H54 (cell line): ENCODE results near the gene ANKRD18B.
A peak's percentile ranks its signal among the peaks of the same experiment; 100 is the strongest.
"Not testable (repeated sequence)": the region's sequence is repeated elsewhere in the genome, so short reads cannot be mapped to it uniquely, and the experiment has no call there.

Experiments
- DNase-seq: peaks from one replicate; pipeline ENCODE4 v3.0.0; 2011; ENCODE audit warnings: low spot score, mixed read lengths; ENCODE audit not compliant: insufficient read length
- FAIRE-seq: peaks from 3 replicates; lab custom pipeline; 2011; peaks lifted over from hg19 to GRCh38; lab: Jason Lieb, UNC
- POLR2A ChIP-seq: IDR thresholded peaks from 2 replicates; pipeline ENCODE4 v1.6.1; 2011; ENCODE audit warnings: low read depth, mild to moderate bottlenecking, low read length

Gene ANKRD18B

DNA sequence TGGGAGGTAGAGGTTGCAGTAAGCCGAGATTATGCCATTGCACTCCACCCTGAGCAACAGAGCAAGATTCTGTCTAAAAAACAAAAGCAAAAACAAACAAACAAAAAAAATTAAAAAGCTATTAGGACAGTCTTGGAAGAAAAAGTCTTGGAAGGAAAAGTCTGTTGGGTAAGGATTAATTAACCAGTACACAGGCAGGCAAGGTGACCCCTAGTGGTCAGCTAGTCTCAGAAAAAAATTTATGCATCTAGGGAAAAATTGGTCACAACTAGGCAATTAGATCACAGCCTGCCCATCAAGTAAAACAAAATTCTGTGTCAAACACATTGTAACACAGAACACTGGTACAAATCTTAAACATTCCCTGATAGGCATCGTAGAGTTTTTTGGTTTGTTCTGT, 6.7 kb upstream of the ANKRD18B start:
- no peak for DNase-seq

DNA sequence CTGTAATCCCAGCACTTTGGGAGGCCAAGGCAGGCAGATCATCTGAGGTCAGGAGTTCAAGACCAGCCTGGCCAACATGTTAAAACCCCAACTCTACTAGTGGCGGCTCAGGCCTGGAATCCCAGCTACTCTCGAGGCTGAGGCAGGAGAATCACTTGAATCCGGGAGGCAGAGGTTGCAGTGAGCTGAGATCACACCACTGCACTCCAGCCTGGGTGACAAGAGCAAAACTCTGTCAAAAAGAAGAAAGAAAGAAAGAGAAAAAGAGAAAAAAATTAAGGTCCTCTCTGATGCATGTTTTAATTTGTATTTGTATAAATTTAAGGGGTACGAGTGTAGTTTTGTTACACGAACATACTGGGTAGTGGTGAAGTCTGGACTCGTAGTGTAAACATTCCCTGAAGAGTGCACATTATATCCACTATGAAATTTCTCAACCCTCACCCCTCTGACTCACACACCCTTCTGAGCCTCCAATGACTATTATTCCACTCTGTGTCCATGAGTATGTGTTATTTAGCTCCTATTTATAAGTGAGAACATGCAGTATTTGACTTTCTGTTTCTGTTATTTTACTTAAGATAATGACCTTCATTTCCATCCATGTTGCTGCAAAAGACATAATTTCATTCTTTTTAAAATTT, 6.0 kb upstream of the ANKRD18B start:
- peak; percentile 15 for DNase-seq
- peak; percentile 96 for FAIRE-seq

More for the DNA sequence above, 6.7 kb upstream of the ANKRD18B start:
- no peak for TF ChIP-seq POLR2A
- FAIRE-seq = peak; percentile 72

DNA sequence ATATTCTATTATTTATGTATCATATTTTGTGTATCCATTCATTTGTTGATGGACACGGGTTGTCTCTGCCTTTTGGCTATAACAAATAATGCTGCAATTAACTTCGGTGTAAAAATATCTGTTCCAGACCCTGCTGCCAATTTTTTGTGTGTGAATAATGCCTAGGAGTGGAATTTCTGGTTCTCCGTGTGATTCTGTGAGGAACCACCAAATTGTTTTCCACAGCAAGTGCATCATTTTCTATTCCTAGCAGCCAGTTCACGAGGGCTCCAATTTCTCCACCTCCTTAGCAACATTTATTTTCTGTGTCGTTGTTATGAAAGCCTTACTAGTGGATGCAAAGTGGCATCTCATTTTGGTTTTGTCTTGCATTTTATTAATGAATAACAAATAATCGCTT, 2.2 kb upstream of the ANKRD18B start:
- not testable (repeated sequence) for DNase-seq, FAIRE-seq

DNA sequence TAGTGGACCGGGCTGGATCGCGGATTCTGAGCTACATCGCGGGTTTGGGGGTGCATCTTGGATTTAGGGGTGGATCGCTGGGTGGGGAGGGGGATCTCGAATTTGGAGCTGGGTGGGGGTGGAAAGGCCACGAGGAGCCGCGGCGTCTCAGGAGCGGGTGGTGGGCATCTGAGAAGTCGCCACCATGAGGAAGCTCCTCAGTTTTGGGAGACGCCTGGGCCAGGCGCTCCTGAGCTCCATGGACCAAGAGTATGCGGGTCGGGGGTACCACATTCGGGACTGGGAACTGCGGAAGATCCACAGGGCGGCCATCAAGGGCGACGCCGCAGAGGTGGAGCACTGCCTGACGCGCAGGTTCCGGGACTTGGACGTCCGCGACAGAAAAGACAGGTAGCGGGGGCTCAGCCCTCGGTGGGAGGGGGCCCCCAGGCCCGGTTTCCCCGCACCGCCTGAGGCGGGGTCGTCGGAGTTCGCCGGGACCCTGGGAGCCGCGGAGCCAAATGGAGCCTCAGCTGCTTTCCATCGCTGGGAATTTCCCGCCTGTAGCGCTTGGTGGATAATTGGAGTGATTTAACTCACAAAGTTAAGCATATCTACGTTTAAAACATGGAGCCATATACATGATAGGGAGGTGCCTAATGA, 376 bp downstream of the ANKRD18B start:
- DNase-seq = no peak
- FAIRE-seq = no peak
- TF ChIP-seq POLR2A = no peak

DNA sequence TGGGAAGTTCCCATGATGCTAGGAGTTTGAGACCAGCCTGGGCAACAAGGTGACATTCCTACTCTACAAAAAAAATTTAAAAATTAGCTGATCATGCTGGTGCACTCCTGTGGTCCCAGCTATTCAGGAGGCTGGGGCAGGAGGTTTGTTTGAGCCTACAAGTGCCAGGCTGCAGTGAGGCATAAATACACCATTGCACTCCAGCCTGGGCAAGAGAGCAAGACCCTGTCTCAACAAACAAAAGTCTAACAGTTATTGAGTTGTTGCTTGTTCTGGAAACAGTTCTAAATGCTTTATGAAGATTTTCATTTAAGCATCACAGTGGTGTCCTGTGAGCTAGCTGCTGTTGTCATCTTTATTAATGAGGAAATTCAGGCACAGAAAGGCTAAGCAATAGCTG, 4.0 kb downstream of the ANKRD18B start:
- not testable (repeated sequence) for FAIRE-seq, DNase-seq

DNA sequence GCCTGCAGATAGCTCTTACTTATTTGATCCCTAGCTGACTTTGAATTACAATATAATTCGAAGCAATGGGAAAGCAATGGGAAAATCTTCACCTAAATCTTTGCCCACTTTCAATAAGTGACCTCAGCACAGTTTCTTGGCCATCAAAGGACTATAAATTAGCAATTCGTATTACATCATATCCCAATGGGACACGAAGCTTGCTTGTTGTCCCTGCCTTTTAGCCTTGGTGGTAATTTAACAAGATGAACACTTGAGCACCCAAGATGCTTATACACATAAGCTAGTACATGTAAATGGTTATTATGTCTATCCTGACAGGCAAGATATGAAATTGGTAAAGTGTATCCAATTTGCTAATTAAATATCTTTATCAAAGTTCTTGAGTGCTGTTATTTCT, 9.9 kb downstream of the ANKRD18B start:
- peak; percentile 6 for FAIRE-seq
- not testable (repeated sequence) for DNase-seq

DNA sequence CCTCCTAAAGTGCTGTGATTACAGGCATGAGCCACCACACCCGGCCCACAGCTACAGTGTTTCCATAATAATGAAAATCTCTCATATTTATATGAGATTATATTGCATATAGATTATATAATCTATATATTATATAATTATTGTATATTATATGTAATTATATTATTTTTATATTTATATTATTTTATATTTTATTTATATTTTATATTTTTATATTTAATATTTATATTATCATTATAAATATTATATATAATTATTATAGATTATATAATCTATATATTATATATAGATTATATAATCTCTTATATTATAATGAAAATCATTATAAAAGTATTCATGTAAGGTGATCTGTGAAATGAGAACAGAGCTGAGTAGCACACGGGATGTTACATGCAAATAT, 11.5 kb downstream of the ANKRD18B start:
- FAIRE-seq (no peak), DNase-seq (no peak)
- no peak for TF ChIP-seq POLR2A

DNA sequence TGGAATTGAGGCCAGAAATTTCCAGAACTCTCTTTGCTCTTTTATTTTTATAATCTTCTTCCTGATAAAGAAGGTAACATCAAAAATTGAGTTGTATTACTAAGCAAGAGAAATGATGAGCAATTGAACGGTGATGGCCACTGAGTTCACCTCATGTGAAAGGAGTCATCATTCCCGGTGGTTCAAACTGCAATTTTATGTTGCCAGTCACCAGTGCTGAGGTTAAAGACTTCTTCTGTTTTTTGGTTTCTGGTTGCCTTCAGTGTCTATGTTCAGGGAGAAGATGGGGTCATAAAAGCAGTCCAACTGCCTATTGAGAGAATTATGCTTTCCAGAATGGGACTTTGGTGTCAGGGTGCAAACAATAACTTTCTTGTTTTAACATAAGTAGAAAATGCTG, 19.4 kb downstream of the ANKRD18B start:
- DNase-seq, FAIRE-seq: not testable (repeated sequence)

DNA sequence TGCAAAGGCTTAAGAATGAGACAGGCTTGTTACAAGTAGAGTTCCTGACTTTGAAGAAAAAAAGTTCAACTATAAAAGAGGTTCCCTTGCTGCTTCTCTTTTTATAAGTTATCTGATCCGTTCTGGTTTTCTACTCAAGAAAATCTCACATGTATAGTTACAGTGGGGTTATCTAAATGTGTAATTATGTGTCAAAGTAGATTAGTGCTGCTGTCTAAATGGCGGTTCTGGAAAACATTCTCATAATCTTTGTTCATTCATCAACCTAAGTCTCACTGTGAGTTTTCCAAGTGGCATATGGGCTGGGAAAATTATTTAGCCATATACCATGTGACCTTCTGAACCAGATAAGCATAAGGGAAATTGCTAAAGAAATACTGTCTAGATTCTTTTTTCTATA, 21.7 kb downstream of the ANKRD18B start:
- not testable (repeated sequence) for DNase-seq, FAIRE-seq

DNA sequence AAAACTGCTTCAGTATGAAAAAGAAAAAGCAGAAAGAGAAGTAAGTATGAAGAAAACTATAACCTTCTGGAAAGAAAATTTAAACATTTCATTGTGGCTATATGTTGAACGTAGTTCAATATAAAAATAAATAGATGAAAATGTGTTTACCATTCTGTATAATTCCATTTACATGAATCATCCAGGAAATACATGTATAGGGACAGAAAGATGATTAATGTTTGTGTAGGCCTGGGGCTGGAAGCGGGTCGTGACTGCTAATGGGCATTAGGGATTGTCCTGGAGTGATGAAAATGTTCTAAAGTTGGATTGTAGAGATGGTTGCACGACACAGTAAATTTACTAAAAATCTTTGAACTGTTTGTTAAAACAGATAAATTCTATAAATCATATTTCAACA, 24.8 kb downstream of the ANKRD18B start:
- peak; percentile 52 for FAIRE-seq
- not testable (repeated sequence) for DNase-seq

DNA sequence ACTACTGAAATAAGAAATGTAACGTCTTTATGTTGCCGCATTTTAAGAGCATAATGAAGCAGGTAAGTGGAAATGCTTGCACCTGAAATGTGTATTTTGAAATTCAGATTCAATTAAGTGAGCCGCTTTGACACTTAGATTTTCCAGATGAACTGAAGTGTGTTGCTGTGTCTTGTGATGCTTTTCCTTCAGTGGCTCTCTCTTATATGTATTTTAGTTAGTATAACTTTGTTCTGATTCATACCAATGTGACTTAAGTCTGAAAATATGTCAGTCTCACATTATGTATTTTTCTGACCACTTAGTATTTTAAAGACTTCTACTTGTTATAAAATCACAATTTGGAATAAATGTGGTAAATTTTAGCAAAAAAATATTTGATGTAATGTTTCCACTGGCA, 25.4 kb downstream of the ANKRD18B start:
- not testable (repeated sequence) for DNase-seq, FAIRE-seq

DNA sequence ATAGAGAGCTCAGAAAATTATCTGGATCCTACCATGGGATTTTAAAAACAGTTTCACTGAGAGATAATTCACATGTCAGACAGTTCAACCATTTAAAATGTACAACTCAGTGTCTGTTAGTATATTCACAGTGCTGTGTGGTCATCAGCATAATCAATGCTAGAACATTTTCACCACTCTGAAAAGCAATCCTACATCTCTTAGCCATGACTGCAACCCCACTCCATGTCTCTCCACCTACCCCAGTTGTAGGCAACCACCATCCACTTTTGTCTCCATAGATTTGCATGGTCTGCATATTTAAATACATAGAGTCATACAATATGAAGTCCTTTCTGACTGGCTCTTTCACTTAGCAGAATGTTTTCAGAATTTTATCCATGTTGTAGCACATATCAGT, 27.1 kb downstream of the ANKRD18B start:
- FAIRE-seq, DNase-seq: not testable (repeated sequence)

DNA sequence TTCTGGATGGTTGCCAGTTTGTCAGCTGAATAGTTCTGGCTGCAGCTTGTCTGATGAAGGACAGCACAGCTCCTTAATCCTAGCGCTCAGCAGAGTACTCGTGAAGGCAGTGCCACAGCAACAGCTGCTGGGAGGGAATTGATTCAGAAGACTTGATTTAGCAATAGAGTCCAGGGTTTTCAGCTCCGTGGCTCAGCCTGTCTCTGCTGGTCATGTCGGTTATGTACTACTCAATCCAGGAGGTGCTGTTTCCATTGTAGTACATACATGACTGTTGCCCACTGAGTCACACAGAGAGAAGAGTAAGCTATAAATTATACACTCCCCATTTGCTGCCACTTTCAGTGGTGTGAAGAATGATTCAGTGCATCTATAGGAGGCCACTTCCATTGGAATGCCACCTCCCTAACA, 28.3 kb downstream of the ANKRD18B start:
- not testable (repeated sequence) for DNase-seq
- peak; percentile 92 for FAIRE-seq

DNA sequence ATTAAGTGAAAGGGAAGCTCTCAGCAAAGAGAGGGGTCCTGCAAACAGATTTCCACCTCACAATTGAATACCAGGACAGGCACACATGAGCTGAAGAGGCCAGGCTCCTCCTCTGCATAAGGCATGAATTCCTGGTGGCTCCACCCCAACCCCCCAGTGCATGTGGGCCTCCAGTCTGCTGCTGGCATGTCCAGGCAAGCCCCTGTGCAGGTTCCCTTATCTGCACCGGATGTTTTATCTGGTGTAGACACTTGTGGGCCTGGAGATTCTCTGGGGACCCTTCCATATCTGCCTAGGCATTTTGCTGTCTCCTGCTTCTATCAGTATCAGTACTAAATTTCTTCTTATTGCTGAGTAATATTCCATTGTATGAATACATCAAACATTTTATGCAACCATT, 36.2 kb downstream of the ANKRD18B start:
- DNase-seq, FAIRE-seq: not testable (repeated sequence)

DNA sequence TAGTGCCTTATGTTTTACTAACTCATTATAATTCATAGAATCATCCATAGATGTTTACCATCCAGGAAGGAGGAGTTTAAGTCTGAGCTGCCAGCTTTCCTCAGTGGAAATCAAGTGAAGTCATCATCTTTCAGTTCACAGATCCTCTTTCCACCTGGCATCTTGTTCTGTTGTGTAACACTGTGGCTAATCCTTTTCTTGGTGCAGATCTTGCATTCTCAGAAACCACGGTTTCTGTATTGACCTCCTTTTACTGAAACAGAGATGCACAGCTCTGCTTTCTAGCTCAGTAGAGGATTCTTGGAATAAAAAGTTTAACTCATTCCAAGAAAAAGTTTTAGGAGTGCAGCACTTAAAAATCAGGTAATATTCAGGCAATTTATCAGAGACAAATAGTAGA, 38.1 kb downstream of the ANKRD18B start:
- not testable (repeated sequence) for FAIRE-seq, DNase-seq

DNA sequence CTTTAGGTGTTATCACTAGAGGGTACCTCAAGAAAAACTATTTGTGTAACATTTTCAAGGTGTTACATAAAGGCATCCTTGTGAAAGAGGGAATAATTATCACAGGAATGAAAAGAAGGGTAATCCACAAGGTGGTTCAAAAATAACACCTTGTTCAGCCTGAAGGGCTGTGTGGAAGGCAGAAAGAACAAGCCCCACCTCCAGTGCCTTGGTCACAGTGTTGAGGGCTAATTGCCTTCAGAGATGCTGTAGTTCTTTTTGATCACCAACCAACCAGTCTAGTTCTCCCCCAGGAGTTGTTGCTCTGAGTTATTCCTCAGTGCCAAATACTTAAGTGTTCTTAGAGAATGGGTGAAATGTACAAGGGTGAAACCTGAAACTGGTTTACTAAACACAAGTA, 43.7 kb downstream of the ANKRD18B start:
- FAIRE-seq, DNase-seq: not testable (repeated sequence)

DNA sequence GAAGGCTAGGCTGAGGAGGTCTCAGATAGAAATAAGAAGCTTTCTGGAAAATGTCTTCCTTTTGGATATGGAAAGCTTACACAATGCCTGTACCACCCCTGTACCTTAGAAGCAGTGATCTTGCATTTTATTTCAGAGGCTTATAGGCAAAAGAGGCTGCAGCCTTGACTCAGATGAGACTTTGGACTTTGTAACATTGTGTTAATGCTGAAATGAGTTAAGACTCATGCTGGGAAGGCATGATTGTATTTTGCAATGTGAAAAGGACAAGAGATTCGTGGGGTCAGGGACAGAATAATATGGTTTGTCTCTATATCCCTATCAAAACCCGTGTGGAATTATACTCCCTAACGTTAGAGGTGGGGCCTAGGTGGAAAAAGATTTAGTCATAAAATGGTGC, 53.7 kb downstream of the ANKRD18B start:
- not testable (repeated sequence) for FAIRE-seq, DNase-seq

DNA sequence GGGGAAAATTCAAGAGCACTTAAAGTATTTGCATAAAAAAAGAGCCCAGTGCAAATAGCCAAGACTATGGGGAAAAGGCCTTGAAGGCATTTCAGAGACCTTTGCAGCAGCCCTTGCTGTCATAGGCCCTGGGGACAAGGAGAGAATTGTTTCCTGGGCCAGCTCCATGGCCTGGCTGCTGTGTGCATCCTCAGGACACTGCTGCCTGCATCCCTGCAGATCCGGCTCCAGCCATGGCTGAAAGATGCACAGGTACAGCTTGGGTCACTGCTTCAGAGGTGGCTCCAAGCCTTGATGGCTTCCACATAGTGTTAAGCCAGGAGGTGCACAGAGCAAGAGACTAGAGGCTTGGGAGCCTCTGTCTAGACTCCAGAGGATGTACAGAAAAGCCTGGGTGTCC, 55.9 kb downstream of the ANKRD18B start:
- not testable (repeated sequence) for FAIRE-seq, DNase-seq

DNA sequence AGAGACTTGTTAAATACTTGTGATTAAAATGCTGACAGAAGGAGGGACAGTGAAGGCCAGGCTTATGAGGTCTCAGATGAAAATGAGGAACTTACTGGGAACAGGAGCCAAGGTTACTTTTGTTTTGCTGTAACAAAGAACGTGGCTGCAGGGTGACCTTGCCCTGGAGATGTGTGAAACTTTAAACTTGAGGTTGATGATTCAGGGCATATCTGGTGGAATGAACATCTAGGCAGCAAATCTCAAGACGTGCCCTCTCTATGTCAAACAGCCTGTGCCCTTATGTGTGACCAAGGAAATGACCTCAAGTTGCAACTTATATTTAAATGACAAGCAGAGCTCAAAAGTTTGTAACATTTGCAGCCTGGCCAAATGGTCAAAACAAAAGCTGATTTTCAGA, 58.6 kb downstream of the ANKRD18B start:
- not testable (repeated sequence) for DNase-seq, FAIRE-seq

DNA sequence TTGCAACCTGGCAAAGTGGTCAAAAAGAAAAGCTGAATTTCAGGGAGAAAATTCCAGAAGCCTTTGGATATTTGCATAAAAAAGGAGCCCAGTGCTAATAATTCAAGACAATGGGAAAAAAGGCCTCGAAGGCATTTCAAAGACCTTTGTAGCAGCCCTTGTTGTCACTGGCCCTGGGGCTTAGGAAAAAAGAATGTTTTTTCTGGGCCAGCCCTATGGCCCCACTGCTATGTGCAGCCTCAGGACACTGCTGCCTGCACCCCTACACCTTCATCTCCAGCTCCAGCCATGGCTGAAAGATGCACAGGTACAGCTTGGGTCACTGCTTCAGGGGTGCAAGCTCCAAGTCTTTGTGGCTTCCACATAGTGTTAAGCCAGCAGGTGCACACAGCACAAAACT, 62.1 kb downstream of the ANKRD18B start:
- not testable (repeated sequence) for FAIRE-seq, DNase-seq

DNA sequence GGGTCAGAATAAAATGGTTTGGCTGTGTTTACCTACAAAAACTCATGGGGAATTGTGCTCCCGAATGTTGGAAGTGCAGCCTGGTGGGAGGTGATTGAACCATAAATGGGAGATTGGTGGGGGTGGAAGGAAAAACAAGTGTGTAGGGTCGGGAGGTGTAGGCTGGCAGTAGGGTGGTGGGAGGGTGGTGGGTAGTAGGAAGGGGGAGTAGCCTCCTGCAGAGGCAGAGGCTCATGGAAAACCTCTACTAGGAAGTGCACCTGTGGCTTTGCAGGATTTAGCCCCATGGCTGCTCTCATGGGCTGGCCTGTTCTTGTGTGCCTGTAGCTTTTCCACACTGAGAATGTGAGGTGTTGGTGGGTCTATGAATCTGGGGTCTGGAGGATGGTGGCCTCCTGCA, 63.7 kb downstream of the ANKRD18B start:
- DNase-seq, FAIRE-seq: not testable (repeated sequence)
